H1 (cell line): ENCODE measurements around the gene CDC5L. TPM values are rescaled to one million over a fixed set of nuclear protein-coding genes. Genes with fewer than 3 reads are reported as not detected.

Source experiments
- CTCF ChIA-PET: fragments of 300-600 bp; sonication (Branson Sonifier 250); formaldehyde crosslinking; loops from one replicate; lab custom pipeline; 2021; ENCODE audit not compliant: partially characterized antibody; lab: Charles Lee
- POLR2A ChIA-PET: fragments of 300-600 bp; sonication (Branson Sonifier 250); formaldehyde crosslinking; loops from one replicate; lab custom pipeline; 2021; ENCODE audit warnings: inconsistent platforms; ENCODE audit not compliant: partially characterized antibody; lab: Charles Lee
- DNase-seq, 2 experiments: peaks; one replicate each; pipeline versions ENCODE4 v3.0.0 to v3.0.0-alpha.2; 2010 to 2022; ENCODE audit warnings: low spot score in 2 of 2, low read depth in 1 of 2, mixed read lengths in 1 of 2
- FAIRE-seq: peaks from 2 replicates; lab custom pipeline; 2011; peaks lifted over from hg19 to GRCh38; lab: Jason Lieb, UNC
- H2AFZ ChIP-seq: 2 replicates; pipeline ENCODE4 v1.8.1; 2012; ENCODE audit warnings: low read length, inconsistent platforms
- H2AK5ac ChIP-seq: 2 replicates; pipeline ENCODE4 v1.6.1; 2013; ENCODE audit warnings: low read depth, low read length
- H2BK120ac ChIP-seq: replicated peaks from 2 replicates; pipeline ENCODE3; 2013; ENCODE audit warnings: low read depth, low read length, inconsistent platforms
- H2BK12ac ChIP-seq: 2 replicates; pipeline ENCODE4 v1.6.1; 2013; ENCODE audit warnings: low read depth, low read length
- H2BK15ac ChIP-seq: 2 replicates; pipeline ENCODE4 v1.6.1; 2013; ENCODE audit warnings: low read length
- H2BK20ac ChIP-seq: 2 replicates; pipeline ENCODE4 v1.6.1; 2013; ENCODE audit warnings: low read length
- H2BK5ac ChIP-seq: 2 replicates; pipeline ENCODE4 v1.6.1; 2013; ENCODE audit warnings: low read depth, low read length
- H3K14ac ChIP-seq: 2 replicates; pipeline ENCODE4 v1.6.1; 2013; ENCODE audit warnings: inconsistent platforms; ENCODE audit not compliant: insufficient read length
- H3K18ac ChIP-seq: 2 replicates; pipeline ENCODE4 v1.6.1; 2013; ENCODE audit warnings: low read length; ENCODE audit errors: extremely low read depth
- H3K23ac ChIP-seq: 2 replicates; pipeline ENCODE4 v1.6.1; 2013; ENCODE audit warnings: inconsistent platforms; ENCODE audit not compliant: insufficient read length
- H3K23me2 ChIP-seq: 2 replicates; pipeline ENCODE4 v1.6.1; 2013; ENCODE audit warnings: low read depth, low read length
- H3K27ac ChIP-seq: 2 replicates; pipeline ENCODE4 v1.6.1; 2011; ENCODE audit warnings: low read depth, low read length, inconsistent platforms
- H3K27me3 ChIP-seq, 4 experiments: replicated peaks in 1 of 4; 1 replicate in 1 of 4; 2 replicates in 3 of 4; pipeline versions ENCODE4 v1.6.1 to v1.8.1; 2011 to 2013; ENCODE audit warnings: low read length in 3 of 4, mild to moderate bottlenecking in 3 of 4, inconsistent platforms in 2 of 4, mixed read lengths in 2 of 4, moderate library complexity in 1 of 4; ENCODE audit not compliant: control insufficient read depth in 3 of 4, insufficient read depth in 3 of 4; ENCODE audit errors: extremely low read depth in 1 of 4
- H3K36me3 ChIP-seq, 4 experiments: 2 replicates each; pipeline versions ENCODE4 v1.6.1 to v1.8.1; 2011 to 2013; ENCODE audit warnings: mild to moderate bottlenecking in 4 of 4, low read length in 3 of 4, moderate library complexity in 2 of 4, control low read depth in 1 of 4, inconsistent platforms in 1 of 4; ENCODE audit not compliant: insufficient read depth in 4 of 4, control insufficient read depth in 2 of 4
- H3K4ac ChIP-seq: replicated peaks from 2 replicates; pipeline ENCODE3; 2013; ENCODE audit warnings: low read length, low read depth, mixed read lengths, inconsistent platforms; ENCODE audit not compliant: insufficient read length
- H3K4me1 ChIP-seq, 4 experiments: replicated peaks in 1 of 4; 1 replicate in 1 of 4; 2 replicates in 3 of 4; pipeline versions ENCODE4 v1.6.1 to v1.8.1; 2011 to 2013; ENCODE audit warnings: low read length in 3 of 4, inconsistent platforms in 2 of 4, mixed read lengths in 1 of 4; ENCODE audit not compliant: insufficient read depth in 4 of 4, control insufficient read depth in 3 of 4
- H3K4me2 ChIP-seq, 2 experiments: 2 replicates each; pipeline versions ENCODE4 v1.6.1 to v1.8.1; 2011 to 2013; ENCODE audit warnings: low read depth in 2 of 2, low read length in 2 of 2, control low read depth in 1 of 2, inconsistent platforms in 1 of 2, mild to moderate bottlenecking in 1 of 2; ENCODE audit not compliant: insufficient read depth in 1 of 2
- H3K4me3 ChIP-seq, 4 experiments: fragments of 200-600, 300-600 bp in 1 of 4; sonication (generic), shearing (Covaris generic), sonication (Bioruptor Twin) in 1 of 4; 2 replicates each; pipeline versions ENCODE4 v1.5.1 to v1.8.1; 2011 to 2016; ENCODE audit warnings: low read length in 4 of 4, low read depth in 3 of 4, control low read depth in 2 of 4, inconsistent platforms in 2 of 4, mild to moderate bottlenecking in 2 of 4, mixed read lengths in 1 of 4, moderate library complexity in 1 of 4; ENCODE audit not compliant: insufficient read depth in 2 of 4; ENCODE audit errors: extremely low read depth in 1 of 4
- H3K56ac ChIP-seq: replicated peaks from 2 replicates; pipeline ENCODE3; 2013; ENCODE audit warnings: low read depth, mild to moderate bottlenecking, mixed read lengths, low read length, inconsistent platforms; ENCODE audit not compliant: insufficient read length
- H3K79me1 ChIP-seq: 2 replicates; pipeline ENCODE4 v1.6.1; 2013; ENCODE audit warnings: low read depth, low read length, control low read depth
- H3K79me2 ChIP-seq, 2 experiments: 2 replicates each; pipeline versions ENCODE4 v1.6.1 to v1.8.1; 2012 to 2013; ENCODE audit warnings: low read length in 2 of 2, mild to moderate bottlenecking in 2 of 2, inconsistent platforms in 1 of 2; ENCODE audit not compliant: insufficient read depth in 2 of 2, control insufficient read depth in 1 of 2
- H3K9ac ChIP-seq, 4 experiments: replicated peaks in 1 of 4; 1 replicate in 1 of 4; 2 replicates in 3 of 4; pipeline versions ENCODE4 v1.6.1 to v1.8.1; 2011 to 2013; ENCODE audit warnings: low read depth in 3 of 4, low read length in 3 of 4, control low read depth in 2 of 4, mild to moderate bottlenecking in 2 of 4, moderate library complexity in 2 of 4, inconsistent platforms in 1 of 4; ENCODE audit errors: extremely low read depth in 1 of 4
- H3K9me3 ChIP-seq, 2 experiments: 2 replicates each; pipeline versions ENCODE4 v1.6.1 to v1.8.1; 2012 to 2013; ENCODE audit warnings: mild to moderate bottlenecking in 2 of 2, moderate library complexity in 2 of 2, control low read depth in 1 of 2, inconsistent platforms in 1 of 2, low read depth in 1 of 2, low read length in 1 of 2, mixed read lengths in 1 of 2; ENCODE audit not compliant: insufficient read depth in 2 of 2
- H4K20me1 ChIP-seq, 2 experiments: replicated peaks in 1 of 2; 2 replicates each; pipeline versions ENCODE3 to v1.8.1; 2011 to 2013; ENCODE audit warnings: inconsistent platforms in 2 of 2, low read length in 2 of 2, mild to moderate bottlenecking in 1 of 2; ENCODE audit not compliant: insufficient read depth in 2 of 2, control insufficient read depth in 1 of 2
- H4K5ac ChIP-seq: 2 replicates; pipeline ENCODE4 v1.6.1; 2013; ENCODE audit warnings: low read length, low read depth, mixed read lengths, inconsistent platforms; ENCODE audit not compliant: insufficient read length
- H4K8ac ChIP-seq: 2 replicates; pipeline ENCODE4 v1.8.0; 2013; ENCODE audit warnings: mild to moderate bottlenecking, moderate library complexity, low read length, inconsistent platforms; ENCODE audit not compliant: insufficient read depth; ENCODE audit errors: extremely low read depth
- H4K91ac ChIP-seq: replicated peaks from 2 replicates; pipeline ENCODE3; 2013; ENCODE audit warnings: low read length, mixed read lengths, inconsistent platforms; ENCODE audit not compliant: insufficient read length
- CHD2 ChIP-seq: IDR thresholded peaks from 2 replicates; pipeline ENCODE4 v1.6.1; 2012; ENCODE audit warnings: low read length, improper control_type of control experiment
- KDM1A ChIP-seq: fragments of 200-600, 300-600 bp; sonication (generic); IDR thresholded peaks from 2 replicates; pipeline ENCODE4 v1.7.1; 2016; ENCODE audit warnings: mild to moderate bottlenecking, low read length, borderline replicate concordance
- WGBS, 2 experiments: shearing (Covaris generic) in 1 of 2; methylation state at CpG; one replicate each; pipeline versions ENCODE4 v1.1.6 to v1.1.7; 2013 to 2015; ENCODE audit warnings: low lambda C conversion rate in 2 of 2, mixed read lengths in 2 of 2, inconsistent platforms in 1 of 2, low coverage in 1 of 2, missing lambda C conversion rate in 1 of 2; ENCODE audit not compliant: insufficient replicate concordance in 2 of 2, insufficient coverage in 1 of 2, insufficient read length in 1 of 2; ENCODE audit errors: extremely low coverage in 1 of 2, missing lambda C conversion rate in 1 of 2; 5-methylcytosine and 5-hydroxymethylcytosine counted together
- polyA plus RNA-seq, 7 experiments: library from polyadenylated mRNA; depleted of rRNA in 3 of 7; stranded (reverse) in 5 of 7; unstranded in 2 of 7; fragments of >200 nt in 5 of 7; fragments of 200-250 nt in 2 of 7; gene quantifications; 1 replicate in 5 of 7; 2 replicates in 1 of 7; 4 replicates in 1 of 7; pipeline versions ENCODE4 v1.2.1 to v1.2.3, GENCODE V29; 2011 to 2013; ENCODE audit warnings: missing spikeins in 2 of 7, mixed read lengths in 2 of 7
- total RNA-seq: library from RNA; stranded (reverse); fragmentation: NEBNext Ultra II Directional; extraction: Animal tissue kit (Norgen Biotek cat#: 25700); gene quantifications from 2 replicates; pipeline ENCODE4 v1.2.1, GENCODE V29; 2021

The CDC5L gene
- total and polyA plus RNA-seq, 2 of the 8 experiments (the other 6 are each of a cell fraction or from before 2014, with no cell fraction given): 8.4 to 32.8 TPM

GRCh38 chr6:44359973-44360372 is 27.5 kb upstream of the CDC5L start:
- Histone ChIP-seq H3K23me2 (no peaks in the 10 kb centered on the region; the same call in 1 of the 2 replicates), H2BK120ac (no peak overlapping the region), H4K8ac (no peak overlapping the region), H3K9me3 (no peaks in the 10 kb centered on the region), H3K14ac (no peak overlapping the region), H3K27me3 (no peaks in the 10 kb centered on the region), H4K91ac (no peak overlapping the region), H3K79me2 (no peaks in the 10 kb centered on the region), H3K36me3 (no peaks in the 10 kb centered on the region), H3K79me1 (no peaks in the 10 kb centered on the region), H3K18ac (no peak overlapping the region), H4K20me1 (no peaks in the 10 kb centered on the region), H3K4me2 (no peak overlapping the region), H3K56ac (no peak overlapping the region), H2AK5ac (no peak overlapping the region), H3K9ac (no peak overlapping the region), H3K27ac (no peak overlapping the region), H3K4ac (no peak overlapping the region), H3K23ac (no peak overlapping the region), H2BK20ac (no peak overlapping the region), H4K5ac (no peak overlapping the region), H2BK15ac (no peak overlapping the region), H3K4me1 (no peaks in the 10 kb centered on the region), H2BK12ac (no peak overlapping the region), H2AFZ (no peak overlapping the region), H2BK5ac (no peak overlapping the region), H3K4me3 (no peak overlapping the region)
- POLR2A ChIA-PET: no interaction called here
- WGBS, 2 experiments: 96% methylated on average over 3 of the region's 3 CpGs; no CpG with 5 or more reads in 1 of the 2 experiments
- FAIRE-seq: no peak
- CTCF ChIA-PET: no interaction called here
- no peak for DNase-seq
- TF ChIP-seq CHD2: no peak
- TF ChIP-seq KDM1A: 0 out of 2 replicates have a peak, but pooled peaks have one; percentile 43
